GM23338 (cell line): ENCODE measurements around the gene RPL10A. TPM values are rescaled to one million over a fixed set of nuclear protein-coding genes. Genes with fewer than 3 reads are reported as not detected.

ENCODE experiments used
- ATAC-seq: fragments of 200-7000 bp; cut with Tn5 transposase; 3 replicates; pipeline ENCODE4 v1.9.1; 2020
- DNase-seq: peaks from one replicate; pipeline ENCODE4 v3.0.0-alpha.2; 2015; ENCODE audit warnings: low spot score
- H2AFZ ChIP-seq: fragments of 200-600 bp; sonication (generic); 2 replicates; pipeline ENCODE4 v1.8.0; 2016; ENCODE audit warnings: antibody characterized with exemption, mild to moderate bottlenecking, moderate library complexity
- H3F3A ChIP-seq: fragments of 200-600 bp; sonication (generic); replicated peaks from 2 replicates; pipeline ENCODE4 v1.8.0; 2017; ENCODE audit warnings: antibody characterized with exemption, mixed run types, low read depth
- H3K27ac ChIP-seq: fragments of 200-600 bp; sonication (generic); 2 replicates; pipeline ENCODE4 v1.6.1; 2016; ENCODE audit warnings: low read depth
- H3K27me3 ChIP-seq: fragments of 200-600 bp; sonication (generic); 2 replicates; pipeline ENCODE4 v1.8.0; 2016; ENCODE audit warnings: mild to moderate bottlenecking, mixed run types, moderate library complexity; ENCODE audit not compliant: insufficient read depth
- H3K36me3 ChIP-seq: fragments of 200-600 bp; sonication (generic); 2 replicates; pipeline ENCODE4 v1.8.0; 2016; ENCODE audit warnings: mild to moderate bottlenecking; ENCODE audit not compliant: insufficient read depth
- H3K4me1 ChIP-seq: fragments of 200-600 bp; sonication (generic); 2 replicates; pipeline ENCODE4 v1.8.0; 2016; ENCODE audit warnings: mild to moderate bottlenecking, moderate library complexity; ENCODE audit not compliant: insufficient read depth
- H3K4me2 ChIP-seq: fragments of 200-600 bp; sonication (generic); 2 replicates; pipeline ENCODE4 v1.7.1; 2017; ENCODE audit warnings: mixed run types
- H3K4me3 ChIP-seq: fragments of 200-600 bp; sonication (generic); 2 replicates; pipeline ENCODE4 v1.6.1; 2016; ENCODE audit warnings: mixed run types
- H3K79me2 ChIP-seq: fragments of 200-600 bp; sonication (generic); replicated peaks from 2 replicates; pipeline ENCODE4 v1.8.0; 2017; ENCODE audit warnings: mild to moderate bottlenecking; ENCODE audit not compliant: insufficient read depth
- H3K9me2 ChIP-seq: fragments of 200-600 bp; sonication (generic); 2 replicates; pipeline ENCODE4 v1.8.0; 2017; ENCODE audit not compliant: insufficient read depth
- H4K20me1 ChIP-seq: fragments of 200-600 bp; sonication (generic); replicated peaks from 2 replicates; pipeline ENCODE4 v1.8.0; 2017; ENCODE audit warnings: mild to moderate bottlenecking; ENCODE audit not compliant: insufficient read depth
- H3K27ac Mint-ChIP-seq: 2 replicates; pipeline ENCODE4 v1.8.0; 2020; ENCODE audit warnings: inconsistent platforms, mild to moderate bottlenecking, moderate library complexity, mixed read lengths
- H3K27me3 Mint-ChIP-seq: 3 replicates; pipeline ENCODE4 v1.8.0; 2022; ENCODE audit warnings: low read depth, mild to moderate bottlenecking, moderate library complexity, mixed read lengths, inconsistent platforms; ENCODE audit not compliant: insufficient read depth, poor library complexity
- H3K36me3 Mint-ChIP-seq: 3 replicates; pipeline ENCODE4 v1.8.0; 2021; ENCODE audit warnings: low read depth, mild to moderate bottlenecking, inconsistent platforms, moderate library complexity, mixed read lengths
- H3K4me1 Mint-ChIP-seq: 3 replicates; pipeline ENCODE4 v1.8.0; 2020; ENCODE audit warnings: mild to moderate bottlenecking, inconsistent platforms, mixed read lengths
- H3K4me3 Mint-ChIP-seq: 3 replicates; pipeline ENCODE4 v1.8.0; 2021; ENCODE audit warnings: moderate library complexity, mild to moderate bottlenecking, inconsistent platforms, mixed read lengths
- H3K9me3 Mint-ChIP-seq: 3 replicates; pipeline ENCODE4 v1.8.0; 2020; ENCODE audit warnings: moderate library complexity, mild to moderate bottlenecking, inconsistent platforms, mixed read lengths
- JUNB ChIP-seq: IDR thresholded peaks from one replicate; pipeline ENCODE4 v1.6.1; 2016; ENCODE audit warnings: antibody characterized with exemption; ENCODE audit not compliant: unreplicated experiment
- NANOG ChIP-seq: IDR thresholded peaks from 2 replicates; pipeline ENCODE4 v1.6.1; 2016; ENCODE audit warnings: antibody characterized with exemption, borderline replicate concordance
- polyA plus RNA-seq: library from polyadenylated mRNA; unstranded; fragments of >200 nt; fragmentation: Nextera tagmentation; extraction: Ambion mirVana; gene quantifications from 2 replicates; pipeline ENCODE4 v1.2.1, GENCODE V29; 2016
- total RNA-seq: library from RNA; depleted of rRNA; stranded (reverse); fragments of >200 nt; shearing (Covaris generic); gene quantifications from 2 replicates; pipeline ENCODE4 v1.2.3, GENCODE V29; 2014
- TF ChIP-seq, protein P1 (sequence below): IDR thresholded peaks from 2 replicates; pipeline ENCODE4 v1.6.1; 2016; ENCODE audit warnings: antibody characterized with exemption
- TF ChIP-seq, protein P2 (sequence below): IDR thresholded peaks from one replicate; pipeline ENCODE4 v1.6.1; 2018; ENCODE audit warnings: antibody characterized with exemption; ENCODE audit not compliant: unreplicated experiment

Gene RPL10A
- total and polyA plus RNA-seq, 2 experiments from 2014 or later = 730 to 1,297 TPM

DNA sequence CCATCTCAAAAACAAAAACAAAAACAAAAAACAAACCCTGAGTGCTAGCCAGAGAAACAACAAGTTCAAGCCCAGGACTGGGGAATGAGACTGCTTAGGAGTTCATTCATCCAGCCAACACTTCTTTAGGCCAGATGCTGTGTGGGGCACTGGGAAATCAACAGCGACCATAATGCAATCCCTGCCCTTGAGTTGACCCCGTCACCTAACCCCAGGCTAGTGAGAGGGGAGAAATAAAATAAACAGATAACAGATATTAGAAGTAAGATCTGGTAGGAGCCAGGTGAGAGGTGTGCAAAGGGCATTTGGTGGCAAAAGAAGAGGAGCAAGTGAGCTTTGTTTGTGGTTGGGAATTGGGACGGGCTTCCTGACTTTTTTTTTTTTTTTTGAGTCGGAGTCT is 4.9 kb upstream of the RPL10A start:
- H4K20me1 ChIP-seq = no peaks in the 10 kb centered on the region
- TF ChIP-seq, protein P1, sequence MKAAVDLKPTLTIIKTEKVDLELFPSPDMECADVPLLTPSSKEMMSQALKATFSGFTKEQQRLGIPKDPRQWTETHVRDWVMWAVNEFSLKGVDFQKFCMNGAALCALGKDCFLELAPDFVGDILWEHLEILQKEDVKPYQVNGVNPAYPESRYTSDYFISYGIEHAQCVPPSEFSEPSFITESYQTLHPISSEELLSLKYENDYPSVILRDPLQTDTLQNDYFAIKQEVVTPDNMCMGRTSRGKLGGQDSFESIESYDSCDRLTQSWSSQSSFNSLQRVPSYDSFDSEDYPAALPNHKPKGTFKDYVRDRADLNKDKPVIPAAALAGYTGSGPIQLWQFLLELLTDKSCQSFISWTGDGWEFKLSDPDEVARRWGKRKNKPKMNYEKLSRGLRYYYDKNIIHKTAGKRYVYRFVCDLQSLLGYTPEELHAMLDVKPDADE = no peak
- H3K9me2 ChIP-seq = no peaks in the 10 kb centered on the region
- no peaks in the 10 kb centered on the region for H3K36me3 ChIP-seq
- H3K9me3 Mint-ChIP-seq = no peaks in the 10 kb centered on the region; the same call in 2 of the 3 replicates
- no peak overlapping the region for H2AFZ ChIP-seq
- H3K4me2 ChIP-seq = no peak overlapping the region
- H3K36me3 Mint-ChIP-seq = peaks cover 61% of the 10 kb centered on the region
- H3K79me2 ChIP-seq = peaks cover 1% of the 10 kb centered on the region
- peaks cover 5% of the 10 kb centered on the region; the same call in 1 of the 2 replicates for H3K27me3 ChIP-seq
- peaks cover 5% of the 10 kb centered on the region for H3K4me1 Mint-ChIP-seq
- H3K27ac Mint-ChIP-seq = no peak overlapping the region
- no peak for ATAC-seq
- no peak overlapping the region for H3K27ac ChIP-seq
- peaks cover 5% of the 10 kb centered on the region; the same call in 1 of the 2 replicates for H3K4me1 ChIP-seq
- no peak overlapping the region for H3K4me3 ChIP-seq
- H3K27me3 Mint-ChIP-seq = peaks cover 9% of the 10 kb centered on the region
- H3F3A ChIP-seq = peaks cover 3% of the 10 kb centered on the region; the same call in 1 of the 2 replicates
- H3K4me3 Mint-ChIP-seq = no peak overlapping the region
- no peak for DNase-seq

DNA sequence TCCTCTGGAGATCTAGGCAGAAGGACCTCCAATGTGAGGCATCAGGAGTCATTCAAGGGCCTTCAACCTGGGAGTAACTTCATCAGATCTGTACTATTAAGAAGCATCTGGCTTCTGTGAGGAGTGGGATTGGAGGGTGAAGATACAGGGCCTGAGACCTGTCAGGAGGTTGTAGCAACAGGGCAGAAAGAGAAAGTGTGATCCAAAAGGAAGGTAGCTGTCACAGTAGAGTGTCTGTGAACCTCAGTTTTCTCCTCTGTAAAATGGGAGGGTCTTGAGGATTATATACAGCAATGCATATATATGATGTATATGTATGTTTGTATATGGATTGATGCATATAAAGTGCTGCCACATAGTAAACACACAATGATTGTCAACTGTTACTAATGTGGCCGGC is 2.6 kb upstream of the RPL10A start:
- Histone ChIP-seq H3F3A (peaks cover 26% of the 10 kb centered on the region), H3K79me2 (peaks cover 25% of the 10 kb centered on the region), H3K4me1 (peaks cover 12% of the 10 kb centered on the region), H3K27me3 (peaks cover 5% of the 10 kb centered on the region; the same call in 1 of the 2 replicates), H4K20me1 (peaks cover 18% of the 10 kb centered on the region), H2AFZ (no peak overlapping the region), H3K27ac (no peak overlapping the region), H3K36me3 (peaks cover 18% of the 10 kb centered on the region), H3K9me2 (no peaks in the 10 kb centered on the region), H3K4me2 (no peak overlapping the region), H3K4me3 (no peak overlapping the region)
- no peak overlapping the region for H3K4me3 Mint-ChIP-seq
- H3K9me3 Mint-ChIP-seq = peaks cover 8% of the 10 kb centered on the region; the same call in 2 of the 3 replicates
- H3K27me3 Mint-ChIP-seq = peaks cover 27% of the 10 kb centered on the region
- H3K27ac Mint-ChIP-seq = no peak overlapping the region
- H3K36me3 Mint-ChIP-seq = peaks cover 70% of the 10 kb centered on the region
- DNase-seq (no peak), ATAC-seq (no peak)
- TF ChIP-seq NANOG (no peak), JUNB (no peak)
- TF ChIP-seq, protein P2, sequence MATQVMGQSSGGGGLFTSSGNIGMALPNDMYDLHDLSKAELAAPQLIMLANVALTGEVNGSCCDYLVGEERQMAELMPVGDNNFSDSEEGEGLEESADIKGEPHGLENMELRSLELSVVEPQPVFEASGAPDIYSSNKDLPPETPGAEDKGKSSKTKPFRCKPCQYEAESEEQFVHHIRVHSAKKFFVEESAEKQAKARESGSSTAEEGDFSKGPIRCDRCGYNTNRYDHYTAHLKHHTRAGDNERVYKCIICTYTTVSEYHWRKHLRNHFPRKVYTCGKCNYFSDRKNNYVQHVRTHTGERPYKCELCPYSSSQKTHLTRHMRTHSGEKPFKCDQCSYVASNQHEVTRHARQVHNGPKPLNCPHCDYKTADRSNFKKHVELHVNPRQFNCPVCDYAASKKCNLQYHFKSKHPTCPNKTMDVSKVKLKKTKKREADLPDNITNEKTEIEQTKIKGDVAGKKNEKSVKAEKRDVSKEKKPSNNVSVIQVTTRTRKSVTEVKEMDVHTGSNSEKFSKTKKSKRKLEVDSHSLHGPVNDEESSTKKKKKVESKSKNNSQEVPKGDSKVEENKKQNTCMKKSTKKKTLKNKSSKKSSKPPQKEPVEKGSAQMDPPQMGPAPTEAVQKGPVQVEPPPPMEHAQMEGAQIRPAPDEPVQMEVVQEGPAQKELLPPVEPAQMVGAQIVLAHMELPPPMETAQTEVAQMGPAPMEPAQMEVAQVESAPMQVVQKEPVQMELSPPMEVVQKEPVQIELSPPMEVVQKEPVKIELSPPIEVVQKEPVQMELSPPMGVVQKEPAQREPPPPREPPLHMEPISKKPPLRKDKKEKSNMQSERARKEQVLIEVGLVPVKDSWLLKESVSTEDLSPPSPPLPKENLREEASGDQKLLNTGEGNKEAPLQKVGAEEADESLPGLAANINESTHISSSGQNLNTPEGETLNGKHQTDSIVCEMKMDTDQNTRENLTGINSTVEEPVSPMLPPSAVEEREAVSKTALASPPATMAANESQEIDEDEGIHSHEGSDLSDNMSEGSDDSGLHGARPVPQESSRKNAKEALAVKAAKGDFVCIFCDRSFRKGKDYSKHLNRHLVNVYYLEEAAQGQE = no peak
- TF ChIP-seq, protein P1 = no peak
- peaks cover 19% of the 10 kb centered on the region for H3K4me1 Mint-ChIP-seq
